ENCODE results near the gene PTPRM.

The PTPRM gene

GRCh38 chr18:8130096-8130495 is 563.0 kb downstream of the PTPRM start:
- TF ChIP-seq CTCF (conservative IDR thresholded peaks at IDR 0.05; ENCODE audit: low read depth, low read length) = no peak
- H3K4me3 ChIP-seq (ENCODE audit: low read length) = no peak overlapping the region
- no peak for DNase-seq (ENCODE audit: low read depth)

GRCh38 chr18:8133032-8133431 is 565.9 kb downstream of the PTPRM start:
- no peak overlapping the region for H3K4me3 ChIP-seq (ENCODE audit: low read length)
- DNase-seq (ENCODE audit: low read depth) = no peak
- no peak for TF ChIP-seq CTCF (conservative IDR thresholded peaks at IDR 0.05; ENCODE audit: low read depth, low read length)

- no peak overlapping the region for H3K4me3 ChIP-seq (ENCODE audit: low read length)
- TF ChIP-seq CTCF (conservative IDR thresholded peaks at IDR 0.05; ENCODE audit: low read depth, low read length) = no peak
- DNase-seq (ENCODE audit: low read depth) = no peak
These were observed 566.8 kb downstream of the PTPRM start for GRCh38 chr18:8133888-8134287.

GRCh38 chr18:8139127-8139527 is 572.0 kb downstream of the PTPRM start:
- no peak for DNase-seq (ENCODE audit: low read depth)
- no peak overlapping the region for H3K4me3 ChIP-seq (ENCODE audit: low read length)
- no peak for TF ChIP-seq CTCF (conservative IDR thresholded peaks at IDR 0.05; ENCODE audit: low read depth, low read length)

DNA sequence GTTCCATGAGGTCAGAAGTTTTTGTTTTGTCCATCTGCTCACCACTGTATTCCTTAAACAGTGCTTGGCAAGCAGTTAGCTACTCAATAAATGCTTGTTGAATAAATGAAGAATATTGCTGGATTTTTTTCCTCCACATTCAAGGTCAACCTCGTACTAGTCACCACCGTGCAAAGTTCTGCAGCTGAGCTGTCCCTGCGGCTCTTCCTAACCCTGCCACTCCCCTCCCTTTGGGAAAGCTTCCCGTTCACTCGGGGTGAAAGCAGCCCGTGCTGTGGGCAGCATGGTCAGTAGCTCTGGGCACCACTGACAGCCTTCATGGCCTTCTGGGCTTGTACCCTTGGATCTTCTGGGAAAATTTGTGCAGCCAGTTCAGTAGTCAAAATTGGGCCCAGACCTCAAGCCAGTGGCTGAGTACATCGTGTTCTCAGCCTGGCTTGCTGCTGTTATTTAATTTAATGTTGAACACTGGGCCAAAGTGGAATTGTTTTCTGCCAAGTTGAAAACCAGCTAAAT is 572.8 kb downstream of the PTPRM start:
- TF ChIP-seq CTCF (conservative IDR thresholded peaks at IDR 0.05; ENCODE audit: low read depth, low read length) = no peak
- DNase-seq (ENCODE audit: low read depth) = no peak
- H3K4me3 ChIP-seq (ENCODE audit: low read length) = no peak overlapping the region

GRCh38 chr18:8140841-8141501 is 573.9 kb downstream of the PTPRM start:
- DNase-seq (ENCODE audit: low read depth) = no peak
- no peak overlapping the region for H3K4me3 ChIP-seq (ENCODE audit: low read length)
- no peak for TF ChIP-seq CTCF (conservative IDR thresholded peaks at IDR 0.05; ENCODE audit: low read depth, low read length)

DNA sequence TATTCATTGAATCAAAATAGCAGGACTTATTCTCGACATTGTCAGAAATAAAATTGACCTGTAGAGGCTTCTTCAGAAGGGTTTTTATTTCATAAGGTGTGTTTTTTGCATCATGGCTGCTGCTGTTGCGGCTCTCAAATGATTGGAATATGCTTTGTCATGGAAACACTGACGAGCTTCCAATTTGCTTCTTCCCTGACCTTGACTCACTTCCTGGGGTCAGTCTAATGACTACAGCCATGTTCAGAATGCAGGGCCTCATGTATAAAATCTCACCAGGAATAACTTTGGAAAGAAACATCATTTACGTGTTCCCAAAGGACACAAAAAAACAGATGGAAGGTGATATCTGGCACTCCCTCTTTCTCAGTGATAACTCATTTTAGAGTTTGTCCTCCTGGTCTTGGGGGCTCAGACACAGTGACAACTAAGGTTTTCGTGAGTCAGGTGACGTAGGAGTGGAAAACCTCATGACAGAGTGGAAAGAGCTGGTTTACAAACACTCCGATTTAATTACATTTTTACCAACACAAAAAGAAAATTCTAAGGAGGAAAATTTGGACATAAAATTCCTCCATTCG is 575.1 kb downstream of the PTPRM start:
- DNase-seq (ENCODE audit: low read depth) = no peak
- H3K4me3 ChIP-seq (ENCODE audit: low read length) = no peak overlapping the region
- no peak for TF ChIP-seq CTCF (conservative IDR thresholded peaks at IDR 0.05; ENCODE audit: low read depth, low read length)
